Erythroblast (primary cell): ENCODE data around the gene ATG9B.

Source experiments
- GATA1 ChIP-seq: IDR thresholded peaks from 2 replicates; pipeline ENCODE4 v1.6.1; 2011; ENCODE audit warnings: low read depth, mild to moderate bottlenecking, control low read depth, low read length, moderate library complexity
- POLR2A ChIP-seq: IDR thresholded peaks from 2 replicates; pipeline ENCODE4 v1.6.1; 2011; ENCODE audit warnings: mild to moderate bottlenecking, low read length

DNA sequence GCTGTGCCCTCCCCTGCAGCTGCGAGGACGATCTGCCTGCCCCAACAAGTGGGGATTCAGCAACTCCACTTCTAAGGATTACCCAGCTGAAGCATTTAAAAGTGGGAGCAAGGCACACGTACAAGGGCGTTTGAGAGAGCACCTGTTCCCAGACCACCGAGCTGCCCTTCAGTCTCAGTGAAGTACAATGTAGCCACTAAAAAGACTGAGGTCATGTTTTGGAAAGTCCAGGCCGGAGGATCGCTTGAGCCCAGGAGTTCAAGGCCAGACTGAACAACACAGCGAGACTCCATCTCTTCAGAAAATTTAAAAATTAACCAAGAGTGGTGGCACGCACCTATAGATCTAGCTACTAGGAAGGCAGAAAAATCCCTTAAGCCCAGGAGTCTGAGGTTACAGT is 18.7 kb downstream of the ATG9B start:
- TF ChIP-seq POLR2A = no peak
- TF ChIP-seq GATA1 = no peak
